ENCODE results near the gene RNF128. TPM values are rescaled to one million over a fixed set of nuclear protein-coding genes. Genes with fewer than 3 reads are reported as not detected.
"Not testable (repeated sequence)": the region's sequence is repeated elsewhere in the genome, so short reads cannot be mapped to it uniquely, and the experiment has no call there.

The RNF128 gene
- total and polyA plus RNA-seq, 10 of the 15 experiments (the other 5 are each of a cell fraction or from before 2014, with no cell fraction given), result 0.10 TPM; not detected in 9

GRCh38 chrX:106769288-106769687 lies 42.8 kb downstream of the RNF128 start:
- FAIRE-seq; in situ Hi-C loops (cut with MboI); H3K79me2 ChIP-seq (ENCODE audit: control insufficient read depth, insufficient read depth, low read length); H3K27me3 ChIP-seq (replicated peaks in 1 of 2; ENCODE audit: control insufficient read depth in 2 of 2, insufficient read depth in 2 of 2, low read length in 1 of 2); H4K20me1 ChIP-seq (ENCODE audit: control insufficient read depth, insufficient read depth); H3K27ac ChIP-seq (ENCODE audit: control insufficient read depth, insufficient read depth); H3K9me3 ChIP-seq (replicated peaks; ENCODE audit: control insufficient read depth, insufficient read depth, low read length); DNase-seq (ENCODE audit: low read depth, low spot score); H3K4me3 ChIP-seq; H3K4me1 ChIP-seq (ENCODE audit: control insufficient read depth, insufficient read depth, low read length); BruUV-seq (replicated peaks); intact Hi-C loops (cut with micrococcal nuclease; ENCODE audit: unreplicated experiment); SMC1A ChIA-PET (ENCODE audit: uncharacterized antibody, unreplicated experiment); H2AFZ ChIP-seq (ENCODE audit: control insufficient read depth, low read depth, low read length); H3K9ac ChIP-seq (ENCODE audit: control insufficient read depth, insufficient read depth, low read length); H3K36me3 ChIP-seq (ENCODE audit: control insufficient read depth in 2 of 2, insufficient read depth in 2 of 2, low read length in 1 of 2); H3K4me2 ChIP-seq (ENCODE audit: control insufficient read depth, insufficient read depth); RAD21 ChIA-PET (ENCODE audit: unreplicated experiment); ATAC-seq; CTCF ChIA-PET: not testable (repeated sequence)
- POLR2A ChIA-PET, result interaction anchor here (0.7 kb wide), 1 partner anchor 321 kb away, joined by 3 read pairs; no protein-coding TSS in a partner anchor
- WGBS (ENCODE audit: insufficient coverage, insufficient replicate concordance, low lambda C conversion rate, missing lambda C conversion rate), result 13% methylated on average over 1 of the region's 1 CpG

GRCh38 chrX:106774981-106775380 lies 48.5 kb downstream of the RNF128 start:
- no peaks in the 10 kb centered on the region for H3K36me3 ChIP-seq (ENCODE audit: control insufficient read depth in 2 of 2, insufficient read depth in 2 of 2, low read length in 1 of 2)
- H3K27me3 ChIP-seq (replicated peaks in 1 of 2; ENCODE audit: control insufficient read depth in 2 of 2, insufficient read depth in 2 of 2, low read length in 1 of 2), result no peaks in the 10 kb centered on the region
- POLR2A ChIA-PET, result no interaction called here
- H3K4me1 ChIP-seq (ENCODE audit: control insufficient read depth, insufficient read depth, low read length), result no peaks in the 10 kb centered on the region
- TF ChIP-seq RUNX3 (IDR thresholded peaks at IDR 0.05; ENCODE audit: low read length) (no peak), JUND (IDR thresholded peaks at IDR 0.05; ENCODE audit: low read depth, low read length) (no peak), KDM1A (IDR thresholded peaks at IDR 0.05; ENCODE audit: borderline replicate concordance) (no peak), NKRF (conservative IDR thresholded peaks at IDR 0.05) (no peak), IKZF2 (IDR thresholded peaks at IDR 0.05) (no peak), ASH2L (IDR thresholded peaks at IDR 0.05; ENCODE audit: borderline replicate concordance, low read depth) (no peak), TAF1 (IDR thresholded peaks at IDR 0.05; ENCODE audit: borderline replicate concordance, low read depth, low read length) (no peak), SPI1 (IDR thresholded peaks at IDR 0.05; ENCODE audit: borderline replicate concordance, insufficient read depth, low read depth, low read length) (no peak), SMARCA5 (IDR thresholded peaks at IDR 0.05) (no peak), ZNF622 (IDR thresholded peaks at IDR 0.05) (no peak), FOXM1 (IDR thresholded peaks at IDR 0.05; ENCODE audit: low read depth, low read length) (no peak), ZNF217 (IDR thresholded peaks at IDR 0.05) (no peak), NBN (IDR thresholded peaks at IDR 0.05) (no peak)
- TF ChIP-seq, protein P1, sequence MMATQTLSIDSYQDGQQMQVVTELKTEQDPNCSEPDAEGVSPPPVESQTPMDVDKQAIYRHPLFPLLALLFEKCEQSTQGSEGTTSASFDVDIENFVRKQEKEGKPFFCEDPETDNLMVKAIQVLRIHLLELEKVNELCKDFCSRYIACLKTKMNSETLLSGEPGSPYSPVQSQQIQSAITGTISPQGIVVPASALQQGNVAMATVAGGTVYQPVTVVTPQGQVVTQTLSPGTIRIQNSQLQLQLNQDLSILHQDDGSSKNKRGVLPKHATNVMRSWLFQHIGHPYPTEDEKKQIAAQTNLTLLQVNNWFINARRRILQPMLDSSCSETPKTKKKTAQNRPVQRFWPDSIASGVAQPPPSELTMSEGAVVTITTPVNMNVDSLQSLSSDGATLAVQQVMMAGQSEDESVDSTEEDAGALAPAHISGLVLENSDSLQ (IDR thresholded peaks at IDR 0.05), result no peak
- TF ChIP-seq, protein P2, sequence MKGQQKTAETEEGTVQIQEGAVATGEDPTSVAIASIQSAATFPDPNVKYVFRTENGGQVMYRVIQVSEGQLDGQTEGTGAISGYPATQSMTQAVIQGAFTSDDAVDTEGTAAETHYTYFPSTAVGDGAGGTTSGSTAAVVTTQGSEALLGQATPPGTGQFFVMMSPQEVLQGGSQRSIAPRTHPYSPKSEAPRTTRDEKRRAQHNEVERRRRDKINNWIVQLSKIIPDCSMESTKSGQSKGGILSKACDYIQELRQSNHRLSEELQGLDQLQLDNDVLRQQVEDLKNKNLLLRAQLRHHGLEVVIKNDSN (IDR thresholded peaks at IDR 0.05; ENCODE audit: borderline replicate concordance, extremely low read length, insufficient read depth, low read depth, low read length), result no peak
- no TSS peak for BruUV-seq (replicated peaks)
- FAIRE-seq, result no peak
- SMC1A ChIA-PET (ENCODE audit: uncharacterized antibody, unreplicated experiment), result interaction anchor here (1.1 kb wide), 1 partner anchor 25 kb away, joined by 4 read pairs; no protein-coding TSS in a partner anchor
- DNase-seq (ENCODE audit: low read depth, low spot score), result no peak
- 45% methylated on average over 2 of the region's 2 CpGs for WGBS (ENCODE audit: insufficient coverage, insufficient replicate concordance, low lambda C conversion rate, missing lambda C conversion rate)
- no peak overlapping the region for H2AFZ ChIP-seq (ENCODE audit: control insufficient read depth, low read depth, low read length)
- no peaks in the 10 kb centered on the region for H3K9me3 ChIP-seq (replicated peaks; ENCODE audit: control insufficient read depth, insufficient read depth, low read length)
- H4K20me1 ChIP-seq (ENCODE audit: control insufficient read depth, insufficient read depth), result no peaks in the 10 kb centered on the region
- in situ Hi-C loops (cut with MboI) (no loop called here), intact Hi-C loops (cut with micrococcal nuclease; ENCODE audit: unreplicated experiment) (no loop called here)
- no peak overlapping the region for H3K4me3 ChIP-seq
- H3K27ac ChIP-seq (ENCODE audit: control insufficient read depth, insufficient read depth), result no peak overlapping the region
- H3K4me2 ChIP-seq (ENCODE audit: control insufficient read depth, insufficient read depth), result no peak overlapping the region
- RAD21 ChIA-PET (ENCODE audit: unreplicated experiment), result no interaction called here
- ATAC-seq, result no peak
- H3K79me2 ChIP-seq (ENCODE audit: control insufficient read depth, insufficient read depth, low read length), result no peaks in the 10 kb centered on the region
- H3K9ac ChIP-seq (ENCODE audit: control insufficient read depth, insufficient read depth, low read length), result no peak overlapping the region
- CTCF ChIA-PET, result no interaction called here

Data from GM12878 (cell line).